NK-92 (cell line): Measurements from ENCODE around the gene ARHGEF3.

ENCODE experiments used
- DNase-seq: peaks from one replicate; lab custom pipeline; 2025; ENCODE audit not compliant: unreplicated experiment; lab: John Stamatoyannopoulos, UW

ARHGEF3 gene

DNA sequence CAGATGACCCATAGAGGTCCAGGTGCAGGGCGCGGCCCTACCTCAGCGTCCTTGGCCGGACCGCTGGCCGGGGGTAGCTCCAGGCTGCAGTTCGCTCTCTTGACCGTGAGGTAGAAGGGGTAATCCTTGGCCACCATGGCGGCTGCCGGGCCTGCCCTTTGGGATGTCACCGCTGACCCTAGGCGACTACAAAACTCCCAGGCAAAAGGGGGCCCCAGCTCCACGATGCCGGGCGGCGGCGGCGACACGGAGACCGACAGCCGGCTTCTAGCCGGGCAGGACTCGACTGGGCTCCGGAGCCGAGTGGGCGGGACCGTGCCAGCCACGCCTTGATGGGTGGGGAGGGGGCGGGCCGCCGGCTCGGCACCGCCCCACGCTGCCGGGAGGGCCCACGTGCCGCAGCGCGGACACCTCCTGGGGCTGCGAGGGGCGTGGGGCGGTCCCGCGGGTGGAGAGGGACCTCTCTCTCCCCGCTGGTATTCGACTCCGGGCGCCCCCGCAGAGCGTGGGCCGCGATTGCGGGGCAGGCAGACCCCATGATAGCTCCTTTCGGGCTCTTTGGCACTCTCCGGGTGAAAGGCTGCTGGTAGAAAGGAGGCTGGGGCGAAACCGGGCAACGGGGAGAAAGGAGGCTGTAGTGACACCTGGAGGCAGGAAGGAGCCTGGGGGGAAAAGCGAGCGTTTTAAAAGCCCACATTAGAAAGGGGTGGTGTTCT, at the start of gene ARHGEF3:
TSS of gene ARHGEF3 (minus strand) at position 288 of the 716 bp plus-strand sequence. CDS start at position 137, 151 bp downstream.
- DNase-seq = peak; percentile 10

- DNase-seq = no peak
These were observed 47.9 kb upstream of the ARHGEF3 start for GRCh38 chr3:56849698-56850097.

GRCh38 chr3:56845505-56845904, 43.8 kb upstream of the ARHGEF3 start:
- DNase-seq = no peak

GRCh38 chr3:56844536-56844935, 42.8 kb upstream of the ARHGEF3 start:
- no peak for DNase-seq

DNA sequence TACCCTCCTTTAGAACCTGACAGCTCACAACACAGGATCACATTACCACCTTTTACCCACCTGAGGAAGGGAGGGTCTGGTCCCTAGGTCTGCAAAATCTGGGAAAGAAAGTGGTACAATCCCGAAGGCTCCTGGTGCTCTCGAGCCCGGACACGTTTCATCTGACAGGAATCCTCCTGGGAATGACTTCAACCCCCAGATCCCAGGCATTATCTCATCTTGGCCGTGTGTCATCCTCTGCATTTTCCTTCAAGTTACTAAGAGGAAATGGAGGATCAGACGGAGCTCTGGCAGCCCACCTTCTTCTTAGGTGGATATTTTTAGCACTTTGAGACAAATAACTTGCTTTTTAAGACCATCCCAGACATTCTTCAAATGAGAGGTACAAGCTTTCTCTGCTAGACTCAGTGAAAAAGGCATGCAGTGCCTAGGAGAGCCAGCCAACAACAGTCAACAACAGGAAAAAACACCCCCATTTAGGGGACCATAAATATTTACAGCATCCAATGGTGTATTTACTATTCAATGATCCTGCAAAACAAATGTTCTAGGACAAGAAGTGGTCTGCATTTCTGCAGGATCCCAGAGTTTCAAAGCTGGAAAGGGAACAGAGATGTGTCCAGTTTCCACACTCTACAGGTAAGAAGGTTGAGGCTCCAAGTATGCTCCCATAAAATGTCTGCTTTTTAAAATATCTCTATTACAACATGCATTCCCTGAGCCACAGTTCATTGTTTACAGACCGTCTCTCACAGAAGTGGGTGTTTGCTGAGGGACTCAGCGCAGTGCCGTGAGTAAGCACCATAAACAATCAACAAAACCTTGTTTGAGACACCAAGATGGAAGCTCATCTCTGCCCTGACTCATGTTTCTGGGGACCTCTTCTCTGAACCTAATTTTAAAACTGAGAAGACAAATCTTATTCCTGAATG, 38.3 kb upstream of the ARHGEF3 start:
- no peak for DNase-seq

GRCh38 chr3:56838448-56838847, 36.7 kb upstream of the ARHGEF3 start:
- DNase-seq = no peak

- DNase-seq = no peak
These were observed 35.6 kb upstream of the ARHGEF3 start for GRCh38 chr3:56837196-56837955.

GRCh38 chr3:56836276-56837163, 34.8 kb upstream of the ARHGEF3 start:
- DNase-seq = no peak

GRCh38 chr3:56835650-56836227, 34.0 kb upstream of the ARHGEF3 start:
- DNase-seq = no peak

DNA sequence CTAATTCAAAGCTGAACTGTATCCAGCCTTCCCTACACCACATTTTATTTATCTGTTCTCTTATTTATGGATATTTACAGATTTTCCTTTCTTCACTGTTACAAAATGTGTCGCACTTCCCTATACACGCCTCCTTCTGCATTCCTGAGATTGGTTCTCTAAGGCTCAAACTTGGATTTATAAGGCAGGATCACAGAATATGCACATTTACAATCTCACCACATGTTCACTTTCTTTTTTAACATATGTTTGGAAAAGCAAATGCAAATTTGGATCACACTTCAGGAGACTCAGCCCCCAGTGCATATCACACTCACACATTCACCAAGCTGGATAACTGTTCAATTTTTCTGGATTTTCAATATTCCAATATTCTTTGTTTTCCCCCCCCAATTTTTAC, 31.8 kb upstream of the ARHGEF3 start:
- no peak for DNase-seq

GRCh38 chr3:56833022-56833421, 31.3 kb upstream of the ARHGEF3 start:
- DNase-seq = no peak

DNA sequence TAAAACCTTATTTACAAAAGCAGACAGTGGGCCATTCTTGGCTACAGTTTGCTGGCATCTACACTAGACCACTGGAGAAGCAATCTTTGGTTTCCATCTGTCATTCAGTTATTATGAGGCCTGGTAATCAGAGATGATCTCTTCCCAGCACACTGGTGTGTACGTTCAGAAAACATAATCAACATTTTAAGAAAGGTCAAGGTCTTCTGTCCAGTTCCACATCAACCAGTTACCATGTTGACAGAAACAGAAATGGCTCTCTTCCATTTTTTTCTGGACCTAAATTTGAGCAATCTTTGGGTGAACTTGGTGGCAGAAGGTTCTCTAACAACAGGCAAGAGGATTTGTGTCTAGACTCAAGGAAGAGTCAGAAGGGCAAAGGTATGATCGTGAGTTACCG, 29.8 kb upstream of the ARHGEF3 start:
- no peak for DNase-seq

- no peak for DNase-seq
These were observed 29.1 kb upstream of the ARHGEF3 start for GRCh38 chr3:56830884-56831283.

DNA sequence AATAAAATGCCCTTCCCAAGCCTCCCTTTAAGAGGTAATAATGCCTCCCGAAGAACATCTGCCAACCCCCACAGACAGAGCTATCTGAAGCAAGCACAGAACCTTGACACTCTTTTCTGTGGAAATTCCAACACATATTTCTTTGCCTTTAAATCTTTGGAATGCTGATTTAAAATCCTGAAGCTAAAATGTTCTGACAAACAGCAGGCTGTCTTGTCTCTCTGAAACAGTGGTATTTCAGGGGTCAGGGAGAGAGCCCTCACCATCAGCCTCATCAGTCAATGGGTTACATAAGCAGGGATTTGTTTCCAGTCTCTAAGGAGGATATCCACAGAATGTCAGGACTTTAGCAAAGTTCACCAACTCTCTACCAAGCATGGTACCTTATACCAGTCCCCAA, 27.8 kb upstream of the ARHGEF3 start:
- DNase-seq = no peak

- DNase-seq = no peak
These were observed 25.3 kb upstream of the ARHGEF3 start for GRCh38 chr3:56826831-56827722.

GRCh38 chr3:56825567-56826438, 24.1 kb upstream of the ARHGEF3 start:
- DNase-seq = no peak

DNA sequence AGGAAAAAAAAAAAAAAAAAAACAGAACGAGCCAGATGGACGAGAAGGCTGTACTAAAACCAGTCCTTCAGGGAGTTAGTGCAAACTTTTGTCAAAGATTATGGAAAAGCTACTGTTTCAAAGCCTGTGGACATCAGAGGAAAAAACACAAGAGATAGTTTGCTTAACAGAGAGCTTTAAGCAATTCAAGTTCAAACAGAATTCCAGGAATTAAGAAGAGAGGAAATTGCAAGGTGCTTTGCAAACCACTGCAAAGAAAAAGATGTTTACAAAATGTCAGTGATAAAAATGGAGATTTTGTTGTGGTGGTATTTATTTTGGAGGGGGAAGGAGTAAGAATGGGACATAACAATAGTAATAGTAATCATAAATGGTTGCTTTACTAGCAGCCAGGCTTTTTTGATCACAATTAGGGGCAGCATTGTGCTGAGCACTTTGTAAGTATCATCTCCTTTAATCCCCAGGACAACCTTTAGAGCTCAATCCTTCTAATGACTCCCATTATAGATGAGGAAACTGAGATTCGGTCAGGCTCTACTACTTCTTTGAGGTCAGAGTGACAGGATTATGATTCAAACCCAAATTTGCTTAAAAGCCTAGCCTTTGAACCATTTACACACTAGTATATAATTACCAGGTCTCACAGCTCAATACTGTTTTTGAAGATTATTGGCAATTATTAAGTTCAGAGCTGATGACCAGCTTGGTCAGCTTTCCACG, 22.4 kb upstream of the ARHGEF3 start:
- no peak for DNase-seq
